Esophagus squamous epithelium (tissue), 4 donors: ENCODE results near the gene TM9SF4.

Experiments
- CTCF ChIP-seq, 6 experiments: fragments of 450-650 bp in 4 of 6; fragments of 200-600 bp in 2 of 6; sonication (generic) in 2 of 6; IDR thresholded peaks; one replicate each; pipeline ENCODE4 v1.5.1; 2016 to 2019; ENCODE audit warnings: antibody characterized with exemption in 6 of 6, mild to moderate bottlenecking in 4 of 6, moderate library complexity in 4 of 6
- POLR2A ChIP-seq, 4 donors: fragments of 450-650 bp; IDR thresholded peaks; one replicate each; pipeline ENCODE4 v1.6.1; 2017; ENCODE audit warnings: antibody characterized with exemption in 4 of 4, mild to moderate bottlenecking in 4 of 4, moderate library complexity in 3 of 4

GRCh38 chr20:32195581-32195980, 86.1 kb downstream of the TM9SF4 start:
- TF ChIP-seq CTCF (IDR thresholded peaks at IDR 0.05) (no peak), POLR2A (IDR thresholded peaks at IDR 0.05) (no peak)
